Right atrium auricular region (tissue), 2 donors: Measurements from ENCODE around the gene PPP2R5D. TPM values are rescaled to one million over a fixed set of nuclear protein-coding genes. Genes with fewer than 3 reads are reported as not detected.

Source experiments
- DNase-seq: peaks from one replicate; pipeline ENCODE4 v3.0.0-alpha.2; 2019; ENCODE audit warnings: low spot score
- H3K27ac ChIP-seq, 2 donors: fragments of 200-600 bp; sonication (generic); 1 replicate in 1 of 2; 2 replicates in 1 of 2; pipeline ENCODE4 v1.5.1; 2016 to 2019
- H3K27me3 ChIP-seq, 2 donors: fragments of 200-600 bp; sonication (generic); one replicate each; pipeline versions ENCODE4 v1.5.1 to v1.6.0; 2017 to 2019
- H3K36me3 ChIP-seq: fragments of 200-600 bp; sonication (generic); one replicate; pipeline ENCODE4 v1.5.1; 2016
- H3K4me1 ChIP-seq, 2 donors: fragments of 200-600 bp; sonication (generic); one replicate each; pipeline versions ENCODE4 v1.5.1 to v1.6.0; 2017 to 2019
- H3K4me3 ChIP-seq, 2 donors: fragments of 200-600 bp; sonication (generic); 1 replicate in 1 of 2; 2 replicates in 1 of 2; pipeline ENCODE4 v1.5.1; 2017 to 2019; ENCODE audit warnings: mild to moderate bottlenecking in 1 of 2, moderate library complexity in 1 of 2
- H3K9me3 ChIP-seq, 2 donors: fragments of 200-600 bp; sonication (generic); one replicate each; pipeline ENCODE4 v1.5.1; 2019
- total RNA-seq, 2 donors: library from RNA; depleted of rRNA; stranded (reverse); fragments of >200 nt; gene quantifications; one replicate each; pipeline ENCODE4 v1.1.0, GENCODE V29; 2016
- TF ChIP-seq, protein P1 (sequence below), 2 donors: fragments of 200-600 bp; sonication (generic); IDR thresholded peaks; one replicate each; pipeline ENCODE4 v1.5.1; 2019; ENCODE audit warnings: antibody characterized with exemption in 2 of 2

The PPP2R5D gene
- total RNA-seq, 2 donors from 2014 or later, result 32.8 to 41.1 TPM

- Histone ChIP-seq H3K27ac (no peak overlapping the region), H3K4me3 (no peak overlapping the region), H3K36me3 (peaks cover 53% of the 10 kb centered on the region), H3K4me1 (peaks cover 0 to 4% of the 10 kb centered on the region in 2 donors), H3K27me3 (no peaks in the 10 kb centered on the region), H3K9me3 (no peaks in the 10 kb centered on the region)
- TF ChIP-seq, protein P1, sequence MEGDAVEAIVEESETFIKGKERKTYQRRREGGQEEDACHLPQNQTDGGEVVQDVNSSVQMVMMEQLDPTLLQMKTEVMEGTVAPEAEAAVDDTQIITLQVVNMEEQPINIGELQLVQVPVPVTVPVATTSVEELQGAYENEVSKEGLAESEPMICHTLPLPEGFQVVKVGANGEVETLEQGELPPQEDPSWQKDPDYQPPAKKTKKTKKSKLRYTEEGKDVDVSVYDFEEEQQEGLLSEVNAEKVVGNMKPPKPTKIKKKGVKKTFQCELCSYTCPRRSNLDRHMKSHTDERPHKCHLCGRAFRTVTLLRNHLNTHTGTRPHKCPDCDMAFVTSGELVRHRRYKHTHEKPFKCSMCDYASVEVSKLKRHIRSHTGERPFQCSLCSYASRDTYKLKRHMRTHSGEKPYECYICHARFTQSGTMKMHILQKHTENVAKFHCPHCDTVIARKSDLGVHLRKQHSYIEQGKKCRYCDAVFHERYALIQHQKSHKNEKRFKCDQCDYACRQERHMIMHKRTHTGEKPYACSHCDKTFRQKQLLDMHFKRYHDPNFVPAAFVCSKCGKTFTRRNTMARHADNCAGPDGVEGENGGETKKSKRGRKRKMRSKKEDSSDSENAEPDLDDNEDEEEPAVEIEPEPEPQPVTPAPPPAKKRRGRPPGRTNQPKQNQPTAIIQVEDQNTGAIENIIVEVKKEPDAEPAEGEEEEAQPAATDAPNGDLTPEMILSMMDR (IDR thresholded peaks at IDR 0.05), result no peak
- no peak for DNase-seq
Observed at GRCh38 chr6:43005844-43006243, 21.5 kb downstream of the PPP2R5D start.

- no peak overlapping the region for H3K4me3 ChIP-seq
- no peak for DNase-seq
- TF ChIP-seq, protein P1 (IDR thresholded peaks at IDR 0.05), result no peak
- peaks cover 0 to 4% of the 10 kb centered on the region in 2 donors for H3K4me1 ChIP-seq
- H3K27ac ChIP-seq, result no peak overlapping the region
- no peaks in the 10 kb centered on the region for H3K9me3 ChIP-seq
- peaks cover 57% of the 10 kb centered on the region for H3K36me3 ChIP-seq
- no peaks in the 10 kb centered on the region for H3K27me3 ChIP-seq
Observed at GRCh38 chr6:43006251-43006650, 21.9 kb downstream of the PPP2R5D start.

GRCh38 chr6:43007126-43007525 lies 22.8 kb downstream of the PPP2R5D start:
- TF ChIP-seq, protein P1 (IDR thresholded peaks at IDR 0.05), result no peak
- peaks cover 64% of the 10 kb centered on the region for H3K36me3 ChIP-seq
- no peak for DNase-seq
- no peak overlapping the region for H3K4me3 ChIP-seq
- H3K9me3 ChIP-seq, result no peaks in the 10 kb centered on the region
- H3K27me3 ChIP-seq, result no peaks in the 10 kb centered on the region
- H3K27ac ChIP-seq, result no peak overlapping the region
- H3K4me1 ChIP-seq, result peaks cover 0 to 8% of the 10 kb centered on the region in 2 donors

- Histone ChIP-seq H3K36me3 (peaks cover 59% of the 10 kb centered on the region), H3K4me1 (peaks cover 0 to 22% of the 10 kb centered on the region in 2 donors), H3K4me3 (no peak overlapping the region), H3K9me3 (no peaks in the 10 kb centered on the region), H3K27ac (peak overlapping the region in 1 of 2 donors; percentile 50), H3K27me3 (no peaks in the 10 kb centered on the region)
- TF ChIP-seq, protein P1 (IDR thresholded peaks at IDR 0.05), result peak in 1 of 2 donors; percentile 63
- no peak for DNase-seq
Observed at GRCh38 chr6:43009124-43009523, 24.8 kb downstream of the PPP2R5D start.

DNA sequence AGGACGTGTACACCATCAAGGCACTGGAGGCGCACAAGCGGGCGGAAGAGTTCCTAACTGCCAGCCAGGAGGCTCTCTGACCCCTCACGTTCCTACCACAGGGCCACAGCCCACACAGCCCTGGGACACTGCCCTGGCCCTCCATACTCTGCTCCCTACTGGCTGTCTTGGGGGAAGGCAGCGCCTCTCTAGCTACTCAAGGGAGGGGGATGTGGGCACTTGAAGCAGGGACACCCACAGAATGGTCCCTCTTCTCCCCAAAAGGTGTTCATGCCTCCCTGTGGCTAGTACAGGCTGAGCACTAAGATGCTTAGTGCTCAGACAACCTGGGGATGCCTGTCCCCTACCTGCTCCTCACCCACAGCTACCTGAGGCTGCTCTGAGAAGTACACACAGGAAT lies 26.8 kb downstream of the PPP2R5D start:
- H3K27ac ChIP-seq, result no peak overlapping the region
- H3K4me1 ChIP-seq, result peaks cover 0 to 39% of the 10 kb centered on the region in 2 donors
- no peak for DNase-seq
- H3K36me3 ChIP-seq, result peaks cover 55% of the 10 kb centered on the region
- no peaks in the 10 kb centered on the region for H3K27me3 ChIP-seq
- no peak overlapping the region for H3K4me3 ChIP-seq
- no peaks in the 10 kb centered on the region for H3K9me3 ChIP-seq
- TF ChIP-seq, protein P1 (IDR thresholded peaks at IDR 0.05), result no peak

GRCh38 chr6:43012364-43012763 lies 28.0 kb downstream of the PPP2R5D start:
- Histone ChIP-seq H3K9me3 (no peaks in the 10 kb centered on the region), H3K4me1 (peaks cover 0 to 48% of the 10 kb centered on the region in 2 donors), H3K36me3 (peaks cover 48% of the 10 kb centered on the region), H3K27me3 (no peaks in the 10 kb centered on the region), H3K27ac (no peak overlapping the region), H3K4me3 (no peak overlapping the region)
- TF ChIP-seq, protein P1 (IDR thresholded peaks at IDR 0.05), result no peak
- no peak for DNase-seq
